HG03521 (cell line): ENCODE measurements around the gene CDC123.
A peak's percentile ranks its signal among the peaks of the same experiment; 100 is the strongest.
"Not testable (repeated sequence)": the region's sequence is repeated elsewhere in the genome, so short reads cannot be mapped to it uniquely, and the experiment has no call there.

ENCODE experiments used
- ATAC-seq: cut with Tn5 transposase; IDR thresholded peaks from one replicate; pipeline ENCODE4 v1.9.1; 2021; ENCODE audit warnings: mild to moderate bottlenecking, moderate library complexity; ENCODE audit not compliant: unreplicated experiment

The CDC123 gene, protein sequence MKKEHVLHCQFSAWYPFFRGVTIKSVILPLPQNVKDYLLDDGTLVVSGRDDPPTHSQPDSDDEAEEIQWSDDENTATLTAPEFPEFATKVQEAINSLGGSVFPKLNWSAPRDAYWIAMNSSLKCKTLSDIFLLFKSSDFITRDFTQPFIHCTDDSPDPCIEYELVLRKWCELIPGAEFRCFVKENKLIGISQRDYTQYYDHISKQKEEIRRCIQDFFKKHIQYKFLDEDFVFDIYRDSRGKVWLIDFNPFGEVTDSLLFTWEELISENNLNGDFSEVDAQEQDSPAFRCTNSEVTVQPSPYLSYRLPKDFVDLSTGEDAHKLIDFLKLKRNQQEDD

DNA sequence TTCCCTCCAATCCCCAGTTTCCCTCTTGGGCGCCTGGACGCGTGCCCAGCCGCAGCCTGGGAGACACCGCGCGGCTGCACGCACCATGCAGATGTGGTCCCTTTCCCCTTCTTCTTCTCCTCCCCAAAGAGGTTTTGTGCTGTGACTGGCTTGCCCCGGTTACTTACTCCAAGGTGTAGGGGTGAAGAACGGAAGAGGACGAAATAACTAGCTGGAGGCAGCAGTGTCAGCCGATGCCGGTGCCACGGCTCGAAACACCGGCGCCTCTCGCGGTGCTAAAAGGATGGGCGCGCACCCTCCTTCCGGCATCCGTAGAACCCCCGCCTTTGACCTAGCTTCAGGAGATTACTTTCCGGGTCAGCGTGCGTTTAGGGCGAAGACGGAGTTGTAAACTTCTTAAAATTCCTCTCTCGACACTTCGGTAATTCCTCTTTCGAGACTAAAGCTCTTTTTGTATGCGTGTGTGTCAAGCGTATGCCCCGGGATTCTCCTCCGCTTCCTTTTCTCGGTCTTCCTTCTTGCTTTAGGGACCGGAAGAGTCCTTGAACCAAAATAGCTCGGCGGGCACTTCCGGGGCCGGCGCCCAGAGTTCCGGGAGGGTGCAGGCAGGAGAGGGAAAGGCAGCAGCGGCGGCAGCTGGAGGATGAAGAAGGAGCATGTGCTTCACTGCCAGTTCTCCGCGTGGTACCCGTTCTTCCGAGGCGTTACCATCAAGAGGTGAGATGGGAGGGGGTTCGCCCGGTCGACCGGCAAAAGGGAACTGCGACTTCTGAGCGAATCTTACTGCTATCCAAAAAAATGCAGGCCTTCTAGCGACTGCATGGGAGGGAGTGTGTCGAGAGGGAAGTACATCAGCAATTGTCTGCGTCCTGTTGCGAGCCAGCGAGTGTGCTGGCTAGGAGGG, at the start of gene CDC123, which contains the start of gene NUDT5:
Gene CDC123, plus strand, starts transcription at position 586 of the 904 bp plus-strand sequence. Its CDS starts 58 bp downstream, at position 644.
Gene NUDT5, minus strand, starts transcription at position 289 of the 904 bp plus-strand sequence. CDS start 9,600 bp downstream, outside the sequence.
- ATAC-seq: peak; percentile 91

DNA sequence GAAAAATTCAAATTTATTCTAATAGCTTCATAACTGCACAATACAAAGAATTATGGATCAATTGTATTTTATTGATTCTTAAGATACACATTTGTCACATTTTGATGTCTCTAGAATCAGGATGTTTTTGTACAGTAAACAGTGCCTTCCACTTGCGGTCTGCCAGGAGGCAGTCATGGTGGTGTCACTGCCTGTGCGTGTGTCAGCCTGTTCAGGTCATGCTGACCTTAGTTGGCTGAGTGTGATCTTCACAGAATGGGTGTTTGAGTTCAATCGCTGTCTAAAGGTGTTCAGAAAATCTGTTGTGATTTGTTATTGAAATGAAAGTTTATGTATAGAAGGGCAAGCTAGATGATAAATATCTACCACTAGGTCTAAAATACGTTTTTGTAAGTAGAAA, 45.8 kb upstream of the CDC123 start:
- ATAC-seq: no peak

DNA sequence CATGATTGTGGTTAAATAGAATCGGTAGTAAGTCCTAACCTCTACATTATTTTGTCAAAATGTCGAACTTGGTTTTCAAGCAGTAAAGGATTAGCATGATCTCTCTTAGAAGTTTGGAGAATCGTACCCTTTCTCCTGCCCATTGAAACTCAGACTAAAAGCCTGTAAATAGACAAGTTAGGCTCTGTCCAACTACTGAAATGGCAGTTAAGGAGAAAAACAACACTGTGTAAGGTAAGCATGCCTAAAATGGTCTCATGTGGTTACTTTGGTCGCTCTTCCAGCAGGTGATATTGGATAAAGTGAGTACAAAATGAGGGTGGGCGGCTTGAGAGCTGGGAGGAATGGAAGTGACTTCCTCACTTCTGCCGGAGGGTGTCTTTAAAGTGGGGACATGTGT, 41.5 kb upstream of the CDC123 start:
- ATAC-seq: no peak

DNA sequence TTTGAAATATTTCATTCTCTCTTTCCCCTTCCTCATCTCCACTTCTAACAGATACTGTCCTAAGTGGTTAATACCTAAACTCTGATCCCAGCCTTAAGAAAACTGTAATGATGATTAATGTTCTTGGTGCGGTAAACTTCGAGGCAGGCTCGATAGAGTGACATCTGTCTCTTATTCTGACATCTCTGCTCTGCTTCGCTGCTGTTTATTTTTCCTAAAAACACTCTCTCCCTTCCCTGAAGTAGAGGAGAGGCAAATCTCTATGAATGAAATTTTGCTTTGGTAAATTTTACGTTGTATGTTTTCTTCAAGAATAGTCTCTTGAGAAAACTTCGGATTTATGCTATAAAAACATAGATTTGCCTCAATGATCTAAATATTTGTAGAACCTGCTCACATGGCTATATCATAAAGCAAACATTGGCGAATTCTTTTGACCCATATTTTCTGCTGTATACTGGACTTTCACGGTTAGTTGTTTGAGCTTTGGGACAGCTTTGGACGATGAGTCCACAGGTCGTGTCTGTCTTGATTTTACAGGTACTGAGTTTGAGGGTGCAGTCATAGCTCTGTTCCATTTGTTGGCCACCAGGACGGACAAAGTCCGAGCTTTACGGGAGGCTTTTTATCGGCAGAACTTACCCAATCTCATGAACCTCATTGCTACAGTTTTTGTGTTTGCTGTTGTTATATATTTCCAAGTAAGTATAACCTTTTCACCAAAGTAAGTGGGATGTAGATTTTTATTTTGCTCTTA, 39.4 kb upstream of the CDC123 start:
- no peak for ATAC-seq

DNA sequence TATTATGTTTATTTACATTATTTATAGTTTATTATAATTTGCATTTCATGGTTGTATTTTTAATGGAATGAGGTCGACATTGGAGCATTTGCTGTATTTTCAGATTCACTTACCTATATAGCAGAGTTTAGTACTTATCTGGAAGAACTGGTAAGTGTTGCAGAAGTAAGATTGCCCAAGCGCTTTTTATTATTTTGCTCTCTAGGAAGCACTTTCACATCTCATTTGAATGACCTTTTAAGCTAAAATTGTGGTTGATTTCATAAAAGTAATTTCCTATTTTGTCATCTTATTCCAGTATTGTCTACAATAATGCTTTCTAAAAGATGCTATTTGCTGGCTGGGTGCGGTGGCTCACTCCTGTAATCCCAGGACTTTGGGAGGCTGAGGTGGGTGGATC, 37.9 kb upstream of the CDC123 start:
- no peak for ATAC-seq

DNA sequence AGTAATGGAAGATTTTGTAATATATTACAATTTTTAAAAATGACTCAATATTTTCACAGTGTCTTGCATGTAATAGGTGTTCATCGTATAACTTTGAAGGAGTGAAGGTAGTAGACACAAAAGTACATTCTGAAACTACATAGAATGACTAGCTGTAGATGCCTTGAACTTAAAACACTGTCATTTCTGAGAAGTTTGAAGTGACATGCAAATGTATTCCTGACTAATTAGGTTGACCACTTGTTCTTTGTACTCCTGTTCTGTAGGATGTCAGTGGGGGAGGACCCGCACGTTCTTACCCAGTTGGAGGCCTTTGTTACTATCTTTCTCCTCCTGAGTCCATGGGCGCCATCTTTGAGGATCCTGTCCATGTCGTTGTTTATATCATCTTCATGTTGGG, 35.3 kb upstream of the CDC123 start:
- ATAC-seq: no peak

DNA sequence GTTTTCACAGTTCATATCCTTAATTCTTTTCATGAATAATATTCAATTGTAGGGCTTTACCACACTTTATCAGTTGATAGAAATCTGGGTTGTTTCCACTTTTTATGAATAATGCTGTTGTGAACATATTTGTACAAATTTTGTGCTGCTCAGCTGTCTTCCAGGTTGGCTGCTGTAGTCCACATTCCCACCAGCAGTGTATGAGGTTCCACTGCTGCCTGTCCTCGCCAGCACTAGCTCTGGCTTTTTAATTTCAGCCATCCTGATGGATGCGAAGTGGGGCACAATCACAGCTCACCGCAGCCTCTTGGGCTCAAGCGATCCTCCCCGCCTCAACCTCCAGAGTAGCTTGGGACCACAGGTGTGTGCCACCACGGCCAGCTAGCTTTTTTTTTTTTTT, 33.1 kb upstream of the CDC123 start:
- no peak for ATAC-seq

DNA sequence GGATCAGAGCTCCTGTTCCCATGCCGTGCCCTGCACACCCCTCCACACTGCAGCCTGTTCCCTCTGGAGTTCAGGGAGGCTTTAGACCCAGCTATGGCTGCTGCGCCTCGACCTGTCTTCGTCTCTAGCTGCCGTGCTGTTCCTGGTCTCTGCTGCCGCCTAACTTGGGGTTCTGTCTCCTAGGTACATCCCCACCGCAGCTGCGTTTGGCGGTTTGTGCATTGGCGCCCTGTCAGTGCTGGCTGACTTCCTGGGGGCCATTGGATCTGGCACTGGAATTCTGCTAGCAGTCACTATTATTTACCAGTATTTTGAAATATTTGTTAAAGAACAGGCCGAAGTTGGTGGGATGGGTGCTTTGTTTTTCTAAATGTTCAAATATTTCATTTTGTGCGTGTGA, 31.9 kb upstream of the CDC123 start:
- no peak for ATAC-seq

DNA sequence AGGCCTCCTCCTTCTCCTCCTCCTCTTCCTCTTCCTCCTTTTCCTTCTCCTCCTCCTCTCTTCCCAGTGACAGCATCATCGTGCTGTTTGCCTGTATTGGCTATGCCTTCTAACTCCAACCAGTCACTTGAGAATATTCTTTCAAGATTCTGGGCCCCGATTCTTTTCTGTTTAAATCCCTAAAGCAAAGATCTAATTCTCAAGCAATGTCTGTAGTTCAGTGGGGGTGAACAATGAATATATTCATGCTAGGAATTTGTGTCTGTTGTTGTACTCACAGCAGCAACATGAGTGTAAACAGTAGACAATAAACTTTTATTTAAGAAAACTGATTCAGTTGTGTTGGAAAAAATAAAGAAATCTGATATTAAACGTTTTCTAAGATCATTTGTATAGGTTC, 31.0 kb upstream of the CDC123 start:
- no peak for ATAC-seq

DNA sequence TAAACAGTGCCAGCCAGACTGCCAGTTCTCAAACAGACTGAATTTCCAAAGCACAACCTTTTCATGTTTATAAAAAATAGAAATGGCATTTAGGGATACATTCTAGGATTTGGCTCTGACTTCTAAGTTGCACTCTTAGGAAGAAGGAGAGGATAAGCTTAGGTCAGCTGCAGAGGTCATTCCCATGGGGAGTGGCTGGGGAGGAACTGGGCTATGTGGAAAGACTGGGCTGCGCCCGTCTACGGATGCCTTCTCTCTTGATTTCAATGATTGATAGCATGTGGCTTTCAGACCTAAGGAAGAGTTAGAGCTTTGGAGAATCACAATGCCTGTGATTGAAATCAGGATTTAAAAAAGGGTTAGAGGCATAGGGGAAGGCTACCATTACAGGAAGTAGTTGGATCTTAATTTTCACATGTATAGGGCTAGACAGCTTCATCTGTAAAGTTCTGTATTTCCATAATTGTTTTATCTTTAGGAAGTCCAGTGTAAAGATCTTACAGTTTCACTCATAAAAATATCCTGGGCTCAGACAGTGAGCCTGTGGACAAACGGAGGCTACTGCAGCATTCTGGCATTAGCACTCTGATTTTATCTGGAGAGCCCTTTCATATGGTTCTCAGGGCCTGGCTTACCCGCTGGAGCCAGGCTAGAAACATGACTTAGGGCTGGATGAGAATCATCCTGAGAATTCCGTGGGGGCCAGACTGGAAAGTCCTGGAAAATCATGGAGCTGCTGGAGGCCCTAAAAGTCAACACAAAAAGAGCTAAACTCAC, 29.8 kb upstream of the CDC123 start:
- ATAC-seq: no peak

DNA sequence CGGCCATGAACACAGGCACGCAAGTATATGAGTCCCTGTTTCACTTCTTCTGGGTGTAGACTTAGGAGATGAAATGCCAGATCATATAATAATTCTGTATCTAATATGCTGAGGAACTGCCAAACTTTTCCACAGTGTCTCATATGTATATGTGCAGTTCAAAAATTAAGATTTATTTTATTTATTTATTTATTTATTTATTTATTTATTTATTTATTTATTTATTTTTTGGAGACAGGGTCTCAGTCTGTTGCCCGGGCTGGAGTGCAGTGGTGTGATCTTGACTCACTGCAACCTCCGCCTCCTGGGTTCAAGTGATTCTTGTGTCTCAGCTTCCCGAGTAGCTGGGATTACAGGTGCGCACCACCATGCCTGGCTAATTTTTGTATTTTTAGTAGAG, 24.5 kb upstream of the CDC123 start:
- ATAC-seq: not testable (repeated sequence)

DNA sequence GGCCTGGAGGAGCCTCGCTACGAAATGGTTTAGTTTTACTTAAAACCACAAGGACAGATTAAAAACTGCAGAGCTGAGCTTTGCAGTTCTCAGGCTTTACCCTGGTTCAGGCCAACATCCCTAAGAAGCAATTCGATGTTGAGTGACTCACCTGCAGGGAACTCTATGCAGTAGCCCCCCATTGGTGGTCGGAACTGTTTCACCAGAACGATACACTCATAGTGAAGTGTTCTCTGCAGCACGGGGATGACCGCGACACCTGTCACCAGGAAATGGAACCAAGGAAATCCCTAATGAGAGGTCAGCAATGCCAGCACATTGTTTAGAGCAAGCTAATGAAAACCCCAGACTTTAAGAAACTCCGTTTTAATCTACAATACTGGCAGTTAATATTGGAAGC, 18.3 kb upstream of the CDC123 start:
- no peak for ATAC-seq

DNA sequence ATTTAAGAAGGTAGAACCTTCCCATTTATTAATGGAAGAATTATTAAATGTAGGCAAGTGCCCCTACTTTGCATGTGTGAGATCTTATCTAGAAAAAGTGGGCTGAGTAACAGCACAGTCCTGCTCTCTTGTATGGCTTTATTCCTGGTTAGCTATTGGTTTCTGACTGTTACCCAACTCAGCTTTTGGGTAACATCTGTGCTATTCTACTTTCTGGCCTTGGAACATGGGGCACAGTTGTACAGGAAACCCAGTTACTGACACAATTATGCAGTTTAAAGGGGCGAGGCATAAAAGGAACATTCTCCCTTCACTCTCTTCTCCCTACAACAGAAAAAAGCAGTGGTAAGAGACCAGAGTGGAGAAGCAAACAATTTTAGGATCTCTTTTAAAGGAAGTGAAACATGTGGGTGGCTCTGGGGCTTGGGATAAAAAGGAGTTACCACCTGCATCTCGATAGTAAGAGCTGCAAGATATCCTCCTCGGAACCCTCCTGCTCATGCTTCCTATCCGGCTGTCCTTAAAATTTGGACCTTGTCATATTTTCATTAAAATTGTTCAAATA, 16.3 kb upstream of the CDC123 start:
- ATAC-seq: no peak

DNA sequence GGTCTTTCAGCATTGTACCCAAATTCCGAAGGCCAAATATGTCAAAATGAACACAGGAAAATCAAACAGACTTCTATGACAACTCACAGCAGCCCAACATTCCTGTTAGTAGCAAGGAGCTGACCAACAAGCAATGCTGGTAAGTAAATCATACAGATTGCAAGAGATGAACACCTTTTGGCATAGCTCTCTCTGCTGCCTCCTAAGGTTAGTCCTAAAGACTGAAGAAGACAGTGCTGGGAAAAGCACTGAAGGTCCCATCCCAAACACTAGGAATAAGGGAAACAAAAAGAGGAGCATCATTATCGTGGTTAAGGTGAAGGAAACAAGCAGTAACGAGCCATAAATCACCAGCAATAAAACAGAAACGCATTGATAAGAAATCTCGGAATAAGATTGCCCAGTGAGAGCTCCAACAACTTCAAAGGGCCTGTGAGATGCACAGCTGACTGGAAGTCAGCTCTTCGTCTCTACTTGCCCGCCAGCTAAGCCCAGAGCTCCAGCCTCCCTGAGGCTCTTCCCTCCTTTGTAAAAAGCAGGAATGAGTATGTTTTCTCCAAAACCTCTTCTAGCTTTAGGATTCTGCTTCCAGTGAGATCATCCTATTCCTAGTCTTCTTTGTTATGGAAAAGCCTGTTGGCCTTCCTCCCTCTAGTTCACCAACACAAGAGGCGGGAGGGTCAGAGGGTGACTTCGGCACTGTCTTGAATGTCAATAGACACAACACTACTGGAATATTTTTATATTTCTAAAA, 15.6 kb upstream of the CDC123 start:
- ATAC-seq: no peak

DNA sequence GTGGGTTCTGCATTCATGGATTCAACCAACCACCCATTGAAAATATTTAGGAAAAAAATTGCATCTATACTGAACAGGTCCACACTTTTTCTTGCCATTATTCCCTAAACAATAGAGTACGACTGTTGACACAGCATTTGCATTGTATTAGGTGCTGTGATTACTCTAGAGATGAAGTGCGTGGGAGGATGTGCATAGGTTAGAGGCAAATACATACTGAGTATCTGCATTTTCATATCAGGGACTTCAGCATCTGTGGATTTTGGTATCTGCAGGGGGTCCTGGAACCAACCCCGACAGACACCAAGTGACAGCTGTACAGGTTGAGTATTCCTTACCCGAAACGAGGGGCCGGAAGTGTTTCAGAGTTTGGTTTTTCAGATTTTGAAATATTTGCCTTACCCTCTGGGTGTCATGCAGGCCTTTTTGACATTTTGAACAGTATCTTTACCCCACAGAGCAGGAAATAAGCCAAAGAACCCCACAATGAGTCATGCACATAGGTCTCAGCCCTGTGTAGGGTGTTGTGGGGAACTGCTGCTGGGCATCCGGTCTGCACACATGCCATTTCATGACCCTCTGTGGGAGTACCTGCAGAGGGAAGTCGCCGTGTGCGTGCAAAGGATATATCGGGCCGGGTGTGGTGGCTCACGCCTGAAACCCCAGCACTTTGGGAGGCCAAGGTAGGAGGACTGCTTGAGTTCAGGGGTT, 14.8 kb upstream of the CDC123 start:
- ATAC-seq: no peak

DNA sequence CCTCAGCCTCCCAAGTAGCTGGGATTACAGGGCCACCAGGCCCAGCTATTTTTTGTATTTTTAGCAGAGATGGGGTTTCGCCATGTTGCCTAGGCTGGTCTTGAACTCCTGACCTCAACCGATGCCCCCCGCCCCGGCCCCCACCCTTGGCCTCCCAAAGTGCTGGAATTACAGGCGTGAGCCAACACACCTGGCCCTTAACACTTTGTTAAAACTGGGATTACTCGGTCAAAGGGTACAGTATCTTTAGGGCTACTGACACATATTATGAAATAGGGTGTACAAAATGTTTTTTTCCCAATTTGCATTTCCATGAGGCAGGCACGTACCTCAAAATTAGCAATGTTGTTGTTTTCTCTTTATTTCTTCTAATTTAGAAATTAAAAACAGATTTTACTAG, 11.8 kb upstream of the CDC123 start:
- no peak for ATAC-seq

DNA sequence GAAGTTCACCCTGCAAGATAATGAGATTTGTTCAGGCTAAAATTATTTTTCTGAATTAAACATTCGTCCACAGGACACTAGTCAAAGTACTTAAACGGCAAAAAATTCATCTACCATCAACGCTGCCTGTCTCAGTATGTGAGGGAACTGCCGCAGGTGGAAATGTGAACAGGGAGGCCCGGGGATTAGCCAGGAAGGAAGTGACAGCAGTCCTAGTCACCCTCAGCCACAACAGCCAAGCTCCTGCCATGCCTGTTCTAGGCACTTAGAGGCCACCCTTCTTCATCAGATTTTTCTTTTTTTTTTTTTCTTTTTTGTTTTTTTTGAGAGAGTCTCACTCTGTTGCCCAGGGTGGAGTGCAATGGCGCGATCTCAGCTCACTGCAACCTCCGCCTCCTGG, 9.7 kb upstream of the CDC123 start:
- ATAC-seq: no peak

DNA sequence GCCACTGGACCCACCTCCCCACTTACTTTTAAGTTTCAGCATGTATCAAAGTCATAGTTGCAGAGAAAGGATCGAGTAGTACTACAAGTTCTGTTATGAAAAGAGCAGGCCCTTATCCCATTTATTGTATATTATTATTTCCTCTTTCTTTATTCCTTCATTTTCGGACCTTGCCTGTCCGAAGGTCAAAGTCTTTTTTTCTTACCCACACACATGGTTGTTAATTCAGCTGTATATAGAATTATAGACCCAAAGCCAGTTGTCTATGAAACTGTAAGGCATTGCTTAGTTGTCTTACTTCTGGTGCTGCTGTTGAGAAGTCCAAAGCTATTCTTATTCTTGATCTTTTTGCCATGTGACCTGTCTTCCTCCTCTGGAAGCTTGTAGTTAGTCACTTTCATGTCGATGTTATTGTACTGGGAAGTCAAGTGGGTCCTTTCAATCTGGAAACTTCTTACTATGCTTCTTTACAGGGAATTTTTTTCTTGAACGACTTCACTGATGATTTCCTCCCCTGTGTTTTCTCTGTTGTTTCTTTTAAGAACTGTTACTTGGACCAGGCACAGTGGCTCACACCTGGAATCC, 8.6 kb upstream of the CDC123 start:
- no peak for ATAC-seq
